ENCODE results near the gene SMPD1.

Gene SMPD1

DNA sequence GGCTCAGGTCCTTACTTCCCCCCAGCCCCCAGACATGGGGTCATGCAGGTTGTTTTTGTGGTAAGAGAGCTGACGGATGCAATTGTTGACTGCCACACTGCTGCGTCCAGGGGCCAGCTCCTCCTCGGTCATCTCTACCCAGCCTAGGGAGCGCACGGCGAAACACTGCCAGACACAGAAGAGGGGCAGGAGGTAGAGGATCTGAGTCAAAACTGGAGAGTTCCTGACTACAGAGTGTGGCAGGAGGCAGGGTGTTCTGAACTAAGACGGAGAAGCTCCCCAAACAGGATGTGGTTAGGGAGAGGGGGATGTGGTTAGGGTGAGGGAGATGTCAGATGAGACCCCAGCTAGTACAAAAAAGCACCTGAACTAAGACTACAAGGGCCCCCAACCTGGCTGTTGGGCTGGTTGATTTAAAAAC, 12.3 kb downstream of the SMPD1 start:
- H3K4me1 ChIP-seq (ENCODE audit: control insufficient read depth, insufficient read depth, low read length, unreplicated experiment): peaks cover 10% of the 10 kb centered on the region
- H3K79me2 ChIP-seq (ENCODE audit: control insufficient read depth, insufficient read depth, low read length, unreplicated experiment): no peaks in the 10 kb centered on the region
- no peaks in the 10 kb centered on the region for H3K27me3 ChIP-seq (ENCODE audit: insufficient read depth, low read length)
- no peaks in the 10 kb centered on the region for H3K36me3 ChIP-seq (ENCODE audit: insufficient read depth, low read length)
- H3K27ac ChIP-seq (ENCODE audit: low read depth, low read length): no peak overlapping the region
- H3K4me3 ChIP-seq (ENCODE audit: low read depth, low read length): no peak overlapping the region
- no peak overlapping the region for H2AFZ ChIP-seq (ENCODE audit: low read length, unreplicated experiment)

DNA sequence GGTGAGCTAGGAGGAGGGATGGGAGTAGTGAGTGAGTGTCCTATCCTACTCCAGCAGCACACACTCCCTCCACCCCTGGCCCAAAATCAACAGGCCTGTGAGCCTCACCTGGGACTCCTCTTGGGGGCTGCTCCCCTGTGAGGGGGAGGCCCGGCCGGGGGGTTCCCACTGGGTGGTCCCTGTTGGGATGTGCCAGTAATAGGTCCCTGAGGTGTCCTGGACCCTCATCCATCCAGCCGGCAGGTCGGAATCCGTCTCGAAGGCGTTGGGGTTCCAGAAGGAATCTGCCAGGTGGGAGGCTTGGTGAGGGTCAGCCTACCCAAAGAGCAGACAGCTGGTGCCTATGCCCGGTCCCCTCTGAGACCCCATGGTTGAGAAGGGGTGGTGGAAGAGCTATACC, 13.3 kb downstream of the SMPD1 start:
- Histone ChIP-seq H3K36me3 (ENCODE audit: insufficient read depth, low read length) (no peaks in the 10 kb centered on the region), H3K27me3 (ENCODE audit: insufficient read depth, low read length) (no peaks in the 10 kb centered on the region), H3K27ac (ENCODE audit: low read depth, low read length) (no peak overlapping the region), H2AFZ (ENCODE audit: low read length, unreplicated experiment) (no peak overlapping the region), H3K4me3 (ENCODE audit: low read depth, low read length) (no peak overlapping the region), H3K79me2 (ENCODE audit: control insufficient read depth, insufficient read depth, low read length, unreplicated experiment) (no peaks in the 10 kb centered on the region), H3K4me1 (ENCODE audit: control insufficient read depth, insufficient read depth, low read length, unreplicated experiment) (no peaks in the 10 kb centered on the region)

DNA sequence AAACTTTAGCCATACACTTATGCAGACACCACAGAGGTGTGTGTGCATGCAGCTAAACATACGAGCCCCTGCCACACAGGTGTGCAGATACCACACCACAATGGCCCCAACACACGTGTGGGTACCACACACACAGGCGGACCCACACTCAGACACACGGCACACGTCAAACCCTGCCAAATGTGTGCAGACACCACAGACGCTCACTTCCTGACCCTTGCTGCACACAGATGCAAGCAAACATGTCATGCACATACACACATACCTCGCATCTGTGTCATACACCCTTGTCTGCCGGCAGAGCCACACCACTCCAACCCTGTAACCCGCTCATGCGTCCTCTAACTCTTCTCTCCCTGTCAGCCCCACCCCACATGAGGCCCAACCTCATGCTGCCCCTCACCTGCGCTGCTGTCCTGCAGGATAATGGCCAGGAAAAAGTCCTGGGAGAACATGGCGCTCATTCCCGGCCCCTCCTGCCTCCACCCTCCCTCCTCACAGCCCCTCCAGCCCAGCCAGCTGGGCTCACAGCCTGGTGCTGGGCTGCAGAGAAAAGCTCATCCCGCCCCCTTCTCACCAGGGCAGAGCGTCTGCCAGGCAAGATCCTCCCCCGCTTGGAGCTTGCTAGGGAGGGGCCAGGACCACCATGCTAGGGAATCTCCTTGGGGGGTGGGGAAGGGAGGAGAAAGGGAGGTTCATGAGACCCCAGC, 14.2 kb downstream of the SMPD1 start:
- no peaks in the 10 kb centered on the region for H3K36me3 ChIP-seq (ENCODE audit: insufficient read depth, low read length)
- no peak overlapping the region for H2AFZ ChIP-seq (ENCODE audit: low read length, unreplicated experiment)
- H3K79me2 ChIP-seq (ENCODE audit: control insufficient read depth, insufficient read depth, low read length, unreplicated experiment): no peaks in the 10 kb centered on the region
- H3K27me3 ChIP-seq (ENCODE audit: insufficient read depth, low read length): no peaks in the 10 kb centered on the region
- H3K4me1 ChIP-seq (ENCODE audit: control insufficient read depth, insufficient read depth, low read length, unreplicated experiment): no peaks in the 10 kb centered on the region
- no peak overlapping the region for H3K27ac ChIP-seq (ENCODE audit: low read depth, low read length)
- no peak overlapping the region for H3K4me3 ChIP-seq (ENCODE audit: low read depth, low read length)

DNA sequence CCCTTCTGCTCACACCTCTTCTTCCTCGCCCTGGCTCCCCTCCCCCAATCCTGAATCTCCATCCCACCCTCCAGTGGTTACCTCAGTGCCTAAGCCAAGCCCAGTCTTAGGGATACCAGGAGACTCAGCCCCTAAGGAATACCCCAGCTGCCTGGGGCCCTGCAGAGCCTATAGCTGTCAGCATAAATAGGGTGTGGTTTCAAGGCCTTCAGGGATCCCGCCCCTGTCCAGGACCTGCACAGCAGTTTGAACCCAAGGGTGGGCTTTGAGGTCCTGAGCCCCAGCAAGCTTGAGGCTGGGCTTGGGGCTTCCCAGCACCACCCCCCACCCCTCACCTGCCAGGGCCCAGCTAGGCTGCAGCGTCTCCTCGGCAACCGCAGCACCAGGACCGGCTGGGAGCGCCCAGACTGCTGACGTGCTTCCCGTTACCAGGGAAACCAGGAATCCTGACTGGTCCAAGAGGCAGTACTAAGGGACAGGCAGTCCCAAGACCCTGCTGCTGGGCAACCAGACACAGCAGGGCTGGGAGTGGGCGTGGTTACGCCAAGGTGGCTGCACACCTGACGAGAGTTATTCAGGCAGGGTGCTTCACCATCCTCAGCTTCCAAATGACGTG, 14.9 kb downstream of the SMPD1 start:
- no peak overlapping the region for H3K4me3 ChIP-seq (ENCODE audit: low read depth, low read length)
- H3K4me1 ChIP-seq (ENCODE audit: control insufficient read depth, insufficient read depth, low read length, unreplicated experiment): no peaks in the 10 kb centered on the region

DNA sequence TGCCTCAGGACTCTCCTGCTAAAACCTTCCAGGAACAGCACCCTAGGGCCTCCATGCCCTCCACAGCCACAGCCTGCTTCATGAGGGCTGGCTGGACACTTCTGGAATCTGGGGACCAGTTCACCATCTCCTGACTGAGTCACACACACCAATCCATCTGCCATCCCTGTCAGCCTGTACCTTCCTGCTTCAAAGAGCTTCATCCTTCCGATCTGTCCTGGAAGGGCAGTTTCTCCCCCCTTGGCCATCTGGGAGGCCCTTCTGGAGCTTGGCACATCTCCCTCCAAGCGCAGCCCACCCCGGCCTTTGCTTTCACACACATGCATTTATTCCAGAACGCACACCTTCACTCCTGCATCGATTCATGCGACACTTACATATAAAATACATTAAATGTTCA, 15.6 kb downstream of the SMPD1 start:
- Histone ChIP-seq H3K4me1 (ENCODE audit: control insufficient read depth, insufficient read depth, low read length, unreplicated experiment) (no peaks in the 10 kb centered on the region), H2AFZ (ENCODE audit: low read length, unreplicated experiment) (no peak overlapping the region), H3K27me3 (ENCODE audit: insufficient read depth, low read length) (no peaks in the 10 kb centered on the region), H3K27ac (ENCODE audit: low read depth, low read length) (no peak overlapping the region), H3K4me3 (ENCODE audit: low read depth, low read length) (no peak overlapping the region), H3K36me3 (ENCODE audit: insufficient read depth, low read length) (no peaks in the 10 kb centered on the region), H3K79me2 (ENCODE audit: control insufficient read depth, insufficient read depth, low read length, unreplicated experiment) (no peaks in the 10 kb centered on the region)

More for the DNA sequence above, 14.9 kb downstream of the SMPD1 start:
- H3K79me2 ChIP-seq (ENCODE audit: control insufficient read depth, insufficient read depth, low read length, unreplicated experiment): no peaks in the 10 kb centered on the region
- no peaks in the 10 kb centered on the region for H3K36me3 ChIP-seq (ENCODE audit: insufficient read depth, low read length)
- no peaks in the 10 kb centered on the region for H3K27me3 ChIP-seq (ENCODE audit: insufficient read depth, low read length)
- no peak overlapping the region for H3K27ac ChIP-seq (ENCODE audit: low read depth, low read length)
- H2AFZ ChIP-seq (ENCODE audit: low read length, unreplicated experiment): no peak overlapping the region

DNA sequence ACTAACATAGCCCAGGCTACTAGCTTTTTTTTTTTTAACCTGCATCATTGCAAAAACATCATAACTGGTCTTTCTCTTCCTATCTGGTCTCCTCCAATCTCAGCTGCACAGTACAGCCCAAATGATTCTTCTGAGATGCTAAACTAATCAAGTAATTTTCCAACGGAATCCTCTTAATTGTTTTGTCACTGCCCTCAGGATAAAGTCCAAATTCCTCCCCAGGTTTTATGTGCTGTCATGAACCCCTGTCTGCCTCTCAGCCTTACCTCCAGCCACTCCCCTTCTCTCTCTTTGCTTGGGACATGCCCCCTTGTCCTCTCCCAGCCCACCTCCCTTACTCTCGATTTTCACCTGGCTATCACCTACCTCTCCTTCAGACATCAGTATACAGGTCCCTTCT, 16.1 kb downstream of the SMPD1 start:
- H3K27ac ChIP-seq (ENCODE audit: low read depth, low read length): no peak overlapping the region
- no peaks in the 10 kb centered on the region for H3K4me1 ChIP-seq (ENCODE audit: control insufficient read depth, insufficient read depth, low read length, unreplicated experiment)
- no peak overlapping the region for H2AFZ ChIP-seq (ENCODE audit: low read length, unreplicated experiment)
- no peak overlapping the region for H3K4me3 ChIP-seq (ENCODE audit: low read depth, low read length)
- H3K79me2 ChIP-seq (ENCODE audit: control insufficient read depth, insufficient read depth, low read length, unreplicated experiment): no peaks in the 10 kb centered on the region
- H3K27me3 ChIP-seq (ENCODE audit: insufficient read depth, low read length): no peaks in the 10 kb centered on the region
- no peaks in the 10 kb centered on the region for H3K36me3 ChIP-seq (ENCODE audit: insufficient read depth, low read length)

DNA sequence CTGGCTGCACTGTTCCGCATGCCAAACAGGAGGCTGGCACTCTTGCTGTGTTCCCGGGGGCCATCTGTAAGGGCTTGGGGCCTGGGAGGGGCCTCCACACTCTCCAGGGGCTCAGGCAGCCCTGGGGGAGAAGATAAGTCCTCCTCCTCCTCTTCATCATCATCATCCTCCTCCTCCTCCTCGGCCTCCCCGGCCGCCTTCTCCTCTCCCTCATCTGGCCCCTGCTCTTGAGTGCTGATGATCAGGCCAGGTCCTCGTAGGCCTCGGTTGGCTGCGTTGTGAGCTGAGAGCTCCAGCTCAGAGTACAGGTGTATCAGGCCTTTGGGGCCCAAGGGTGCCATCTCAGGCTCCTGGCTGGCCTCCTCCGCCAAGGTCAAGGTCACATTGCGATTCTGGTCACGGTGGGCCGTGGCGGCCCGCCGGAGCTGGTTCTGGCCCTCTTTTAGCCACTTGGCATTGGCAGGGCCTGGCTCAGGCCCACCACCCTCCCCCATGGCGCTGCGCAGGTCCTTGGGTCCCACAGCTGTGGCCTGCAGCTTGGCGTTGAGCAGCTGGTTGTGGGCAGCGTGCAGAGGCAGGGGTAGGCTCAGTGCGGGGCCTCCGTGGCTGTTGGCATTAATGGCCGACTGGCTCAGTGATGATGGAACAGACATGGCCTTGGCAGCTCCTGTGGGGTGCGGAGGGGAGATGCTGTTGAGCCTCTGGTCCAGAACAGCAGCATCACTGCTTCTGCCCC, 20.6 kb downstream of the SMPD1 start:
- H2AFZ ChIP-seq (ENCODE audit: low read length, unreplicated experiment): no peak overlapping the region
- no peaks in the 10 kb centered on the region for H3K36me3 ChIP-seq (ENCODE audit: insufficient read depth, low read length)
- H3K4me1 ChIP-seq (ENCODE audit: control insufficient read depth, insufficient read depth, low read length, unreplicated experiment): no peaks in the 10 kb centered on the region
- H3K79me2 ChIP-seq (ENCODE audit: control insufficient read depth, insufficient read depth, low read length, unreplicated experiment): peaks cover 3% of the 10 kb centered on the region
- H3K4me3 ChIP-seq (ENCODE audit: low read depth, low read length): no peak overlapping the region
- no peaks in the 10 kb centered on the region for H3K27me3 ChIP-seq (ENCODE audit: insufficient read depth, low read length)
- H3K27ac ChIP-seq (ENCODE audit: low read depth, low read length): no peak overlapping the region

DNA sequence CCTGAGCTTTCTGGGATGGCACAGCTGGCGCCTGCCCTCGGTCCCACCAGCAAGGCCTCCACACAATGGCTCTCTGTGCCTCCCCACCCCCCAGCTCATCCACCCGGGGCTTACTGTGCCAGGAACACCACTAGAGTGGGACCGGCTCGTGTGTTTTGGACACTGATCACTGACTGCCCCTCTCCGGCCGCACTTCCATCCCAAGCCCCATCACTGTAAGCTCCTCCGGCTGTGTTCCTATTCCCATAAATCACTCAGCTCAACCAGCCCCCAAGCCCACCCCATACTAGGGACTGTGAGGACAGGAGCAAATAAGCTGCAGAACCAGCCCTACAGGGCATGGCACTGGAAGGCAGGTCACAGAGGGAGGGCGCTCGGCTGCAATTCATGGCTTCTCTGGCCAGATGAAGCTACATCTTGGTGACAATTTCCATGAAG, 21.3 kb downstream of the SMPD1 start:
- no peaks in the 10 kb centered on the region for H3K36me3 ChIP-seq (ENCODE audit: insufficient read depth, low read length)
- no peak overlapping the region for H3K27ac ChIP-seq (ENCODE audit: low read depth, low read length)
- no peaks in the 10 kb centered on the region for H3K4me1 ChIP-seq (ENCODE audit: control insufficient read depth, insufficient read depth, low read length, unreplicated experiment)
- H3K27me3 ChIP-seq (ENCODE audit: insufficient read depth, low read length): no peaks in the 10 kb centered on the region
- peaks cover 3% of the 10 kb centered on the region for H3K79me2 ChIP-seq (ENCODE audit: control insufficient read depth, insufficient read depth, low read length, unreplicated experiment)
- H3K4me3 ChIP-seq (ENCODE audit: low read depth, low read length): no peak overlapping the region
- no peak overlapping the region for H2AFZ ChIP-seq (ENCODE audit: low read length, unreplicated experiment)

DNA sequence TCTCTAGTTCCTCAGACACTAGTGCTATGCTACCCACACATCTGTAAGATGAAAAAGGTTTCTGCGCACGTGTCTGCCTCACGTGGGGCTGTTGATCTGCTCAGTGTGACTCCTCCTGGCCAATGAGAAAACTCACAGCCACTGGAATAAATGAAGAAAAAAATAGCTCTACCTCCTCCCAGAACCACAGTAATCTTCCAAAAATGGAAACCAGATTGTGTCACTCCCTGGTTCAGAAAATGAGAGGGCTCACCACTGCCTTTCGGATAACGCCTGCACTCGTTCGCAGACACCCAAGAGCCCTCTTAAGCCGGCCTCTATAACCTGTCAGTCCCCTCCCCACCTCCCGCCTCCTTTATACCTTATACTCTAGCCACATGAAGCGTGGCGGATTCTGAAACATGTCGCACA, 23.5 kb downstream of the SMPD1 start:
- Histone ChIP-seq H3K36me3 (ENCODE audit: insufficient read depth, low read length) (no peaks in the 10 kb centered on the region), H3K4me3 (ENCODE audit: low read depth, low read length) (no peak overlapping the region), H3K27ac (ENCODE audit: low read depth, low read length) (no peak overlapping the region), H2AFZ (ENCODE audit: low read length, unreplicated experiment) (no peak overlapping the region), H3K79me2 (ENCODE audit: control insufficient read depth, insufficient read depth, low read length, unreplicated experiment) (peaks cover 3% of the 10 kb centered on the region), H3K27me3 (ENCODE audit: insufficient read depth, low read length) (no peaks in the 10 kb centered on the region), H3K4me1 (ENCODE audit: control insufficient read depth, insufficient read depth, low read length, unreplicated experiment) (peaks cover 5% of the 10 kb centered on the region)

DNA sequence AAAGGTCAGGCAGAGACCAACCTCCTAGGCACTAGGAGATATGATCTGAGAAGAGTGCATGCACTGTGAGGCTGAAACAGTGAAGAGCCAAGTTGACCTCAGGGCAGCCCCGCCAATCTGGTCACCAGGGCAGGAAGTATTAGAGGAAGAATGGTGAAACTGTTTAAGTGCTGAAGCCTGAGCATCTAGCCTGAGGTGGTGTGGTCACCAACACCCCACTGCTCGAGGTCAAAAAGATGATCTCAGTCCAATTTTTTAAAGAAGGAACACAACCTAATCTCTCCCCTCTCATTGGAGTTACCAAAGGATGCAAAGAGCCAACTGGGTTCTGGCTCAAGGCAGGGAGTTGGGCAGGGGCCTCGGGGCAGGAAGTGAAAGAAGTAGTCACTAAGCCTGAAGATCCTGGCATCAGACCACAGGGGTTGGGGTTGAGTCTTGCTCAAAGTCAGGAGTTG, 24.6 kb downstream of the SMPD1 start:
- Histone ChIP-seq H3K27me3 (ENCODE audit: insufficient read depth, low read length) (no peaks in the 10 kb centered on the region), H3K4me3 (ENCODE audit: low read depth, low read length) (no peak overlapping the region), H3K79me2 (ENCODE audit: control insufficient read depth, insufficient read depth, low read length, unreplicated experiment) (peaks cover 3% of the 10 kb centered on the region), H3K36me3 (ENCODE audit: insufficient read depth, low read length) (no peaks in the 10 kb centered on the region), H2AFZ (ENCODE audit: low read length, unreplicated experiment) (no peak overlapping the region), H3K4me1 (ENCODE audit: control insufficient read depth, insufficient read depth, low read length, unreplicated experiment) (peaks cover 10% of the 10 kb centered on the region), H3K27ac (ENCODE audit: low read depth, low read length) (no peak overlapping the region)

Measured in ACC112 (cell line).